ENCODE data around the gene PIK3C3. TPM values are rescaled to one million over a fixed set of nuclear protein-coding genes. Genes with fewer than 3 reads are reported as not detected.

PIK3C3 gene
- total and polyA plus RNA-seq, 2 of the 8 experiments (the other 6 are each of a cell fraction or from before 2014, with no cell fraction given) = 15.3 to 47.4 TPM

- H3K79me2 ChIP-seq (ENCODE audit: control insufficient read depth in 1 of 2, insufficient read depth in 2 of 2, low read length in 2 of 2) = no peaks in the 10 kb centered on the region
- peak overlapping the region; percentile 53 for H4K5ac ChIP-seq (ENCODE audit: insufficient read length, low read depth, low read length)
- H2AFZ ChIP-seq (ENCODE audit: low read length) = peak overlapping the region; percentile 96
- no peaks in the 10 kb centered on the region for H3K79me1 ChIP-seq (ENCODE audit: low read depth, low read length)
- no peaks in the 10 kb centered on the region for H3K9me3 ChIP-seq (ENCODE audit: insufficient read depth in 2 of 2, low read depth in 1 of 2, low read length in 1 of 2)
- no peaks in the 10 kb centered on the region for H3K4me1 ChIP-seq (replicated peaks in 1 of 4; ENCODE audit: control insufficient read depth in 3 of 4, insufficient read depth in 4 of 4, low read length in 3 of 4)
- no peak overlapping the region for H4K91ac ChIP-seq (replicated peaks; ENCODE audit: insufficient read length, low read length)
- ChIA-PET CTCF (ENCODE audit: partially characterized antibody) (no interaction called here), POLR2A (ENCODE audit: partially characterized antibody) (no interaction called here)
- no peak overlapping the region for H2BK120ac ChIP-seq (replicated peaks; ENCODE audit: low read depth, low read length)
- H3K27ac ChIP-seq (ENCODE audit: low read depth, low read length) = no peak overlapping the region
- no peak overlapping the region for H2BK12ac ChIP-seq (ENCODE audit: low read depth, low read length)
- WGBS, 2 experiments (ENCODE audit: extremely low coverage in 1 of 2, insufficient coverage in 1 of 2, insufficient read length in 1 of 2, insufficient replicate concordance in 2 of 2, low coverage in 1 of 2, low lambda C conversion rate in 2 of 2, missing lambda C conversion rate in 1 of 2) = 89% methylated on average over 6 of the region's 6 CpGs; no CpG with 5 or more reads in 1 of the 2 experiments
- H2BK20ac ChIP-seq (ENCODE audit: low read length) = no peak overlapping the region
- H3K56ac ChIP-seq (replicated peaks; ENCODE audit: insufficient read length, low read depth, low read length) = no peak overlapping the region
- no peak overlapping the region for H2AK5ac ChIP-seq (ENCODE audit: low read depth, low read length)
- FAIRE-seq (no peak), DNase-seq (ENCODE audit: low read depth in 1 of 2, low spot score in 2 of 2) (peak in 1 of 2 experiments; percentile 41)
- no peak overlapping the region for H3K9ac ChIP-seq (replicated peaks in 1 of 4; ENCODE audit: extremely low read depth in 1 of 4, low read depth in 3 of 4, low read length in 3 of 4)
- no peak overlapping the region for H2BK5ac ChIP-seq (ENCODE audit: low read depth, low read length)
- no peak overlapping the region for H3K4me3 ChIP-seq (ENCODE audit: extremely low read depth in 1 of 4, insufficient read depth in 2 of 4, low read depth in 3 of 4, low read length in 4 of 4)
- no peaks in the 10 kb centered on the region for H3K36me3 ChIP-seq (ENCODE audit: control insufficient read depth in 2 of 4, insufficient read depth in 4 of 4, low read length in 3 of 4)
- H3K4ac ChIP-seq (replicated peaks; ENCODE audit: insufficient read length, low read depth, low read length) = no peak overlapping the region
- H3K14ac ChIP-seq (ENCODE audit: insufficient read length) = no peak overlapping the region
- no peaks in the 10 kb centered on the region for H4K20me1 ChIP-seq (replicated peaks in 1 of 2; ENCODE audit: control insufficient read depth in 1 of 2, insufficient read depth in 2 of 2, low read length in 2 of 2)
- H2BK15ac ChIP-seq (ENCODE audit: low read length) = no peak overlapping the region
- H3K27me3 ChIP-seq (replicated peaks in 1 of 4; ENCODE audit: control insufficient read depth in 3 of 4, extremely low read depth in 1 of 4, insufficient read depth in 3 of 4, low read length in 3 of 4) = no peaks in the 10 kb centered on the region
- no peaks in the 10 kb centered on the region for H3K23me2 ChIP-seq (ENCODE audit: low read depth, low read length)
- H3K18ac ChIP-seq (ENCODE audit: extremely low read depth, low read length) = no peak overlapping the region
- no peak overlapping the region for H3K4me2 ChIP-seq (ENCODE audit: insufficient read depth in 1 of 2, low read depth in 2 of 2, low read length in 2 of 2)
- no peak overlapping the region for H3K23ac ChIP-seq (ENCODE audit: insufficient read length)
- H4K8ac ChIP-seq (ENCODE audit: extremely low read depth, insufficient read depth, low read length) = no peak overlapping the region
- TF ChIP-seq SIX5 (IDR thresholded peaks at IDR 0.05; ENCODE audit: low read depth, low read length) (no peak), TCF12 (IDR thresholded peaks at IDR 0.05; ENCODE audit: low read depth, low read length) (no peak), ATF2 (IDR thresholded peaks at IDR 0.05; ENCODE audit: low read length) (no peak), JUN (IDR thresholded peaks at IDR 0.05; ENCODE audit: low read depth, low read length) (no peak), CBX5 (IDR thresholded peaks at IDR 0.05; ENCODE audit: low read depth, low read length) (no peak), SP4 (IDR thresholded peaks at IDR 0.05; ENCODE audit: low read length) (no peak), CREB1 (IDR thresholded peaks at IDR 0.05) (no peak), KDM5A (IDR thresholded peaks at IDR 0.05; ENCODE audit: low read length) (no peak), SP2 (IDR thresholded peaks at IDR 0.05; ENCODE audit: low read length) (no peak), SIN3A (conservative IDR thresholded peaks at IDR 0.05 in 1 of 2, IDR thresholded peaks at IDR 0.05 in 1 of 2; ENCODE audit: low read depth in 1 of 2, low read length in 2 of 2) (no peak), PHF8 (conservative IDR thresholded peaks at IDR 0.05; ENCODE audit: low read depth, low read length) (no peak), NRF1 (IDR thresholded peaks at IDR 0.05; ENCODE audit: low read depth, low read length) (no peak), SAP30 (IDR thresholded peaks at IDR 0.05; ENCODE audit: insufficient read depth, insufficient replicate concordance, low read length) (no peak)
These were observed 14.4 kb upstream of the PIK3C3 start for GRCh38 chr18:41940506-41941215.
